ENCODE data around the gene C20orf202. TPM values are rescaled to one million over a fixed set of nuclear protein-coding genes. Genes with fewer than 3 reads are reported as not detected.

The C20orf202 gene
- 0.80 TPM for total RNA-seq

GRCh38 chr20:1202762-1203504 lies at the start of gene C20orf202:
C20orf202 (plus strand) TSS chr20:1203454; CDS start chr20:1203586, 132 bp downstream.
- intact Hi-C loops (cut with DNase I), result no loop called here
- ATAC-seq, result no peak
- no peak for DNase-seq (ENCODE audit: low spot score)

GRCh38 chr20:1154226-1154625 lies 49.0 kb upstream of the C20orf202 start:
- ATAC-seq (no peak), DNase-seq (ENCODE audit: low spot score) (no peak)
- intact Hi-C loops (cut with DNase I), result loop anchor here (10.0 kb wide), 1 partner anchor 611 kb away; no protein-coding TSS in a partner anchor

DNA sequence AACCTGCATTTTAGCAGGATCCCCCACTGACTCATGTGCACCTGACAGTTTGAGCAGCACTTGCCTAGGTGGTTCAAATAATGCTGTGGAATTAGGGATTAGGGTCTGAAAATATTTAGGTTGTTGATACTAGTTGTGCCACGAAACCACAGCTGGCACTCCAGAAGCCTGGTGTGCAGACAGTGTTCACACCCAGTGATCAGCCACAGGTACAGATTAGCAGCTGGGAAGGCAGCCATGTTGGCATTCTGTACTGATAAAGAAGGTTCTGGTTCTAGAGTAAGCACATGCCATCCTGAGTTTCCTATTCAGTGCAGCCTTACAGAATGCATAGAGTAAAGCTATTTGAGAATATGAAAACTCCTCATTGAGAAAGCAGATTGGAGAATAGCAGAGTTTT lies 48.6 kb upstream of the C20orf202 start:
- intact Hi-C loops (cut with DNase I), result loop anchor here (10.0 kb wide), 1 partner anchor 610 kb away; no protein-coding TSS in a partner anchor
- ATAC-seq, result no peak
- DNase-seq (ENCODE audit: low spot score), result no peak

DNA sequence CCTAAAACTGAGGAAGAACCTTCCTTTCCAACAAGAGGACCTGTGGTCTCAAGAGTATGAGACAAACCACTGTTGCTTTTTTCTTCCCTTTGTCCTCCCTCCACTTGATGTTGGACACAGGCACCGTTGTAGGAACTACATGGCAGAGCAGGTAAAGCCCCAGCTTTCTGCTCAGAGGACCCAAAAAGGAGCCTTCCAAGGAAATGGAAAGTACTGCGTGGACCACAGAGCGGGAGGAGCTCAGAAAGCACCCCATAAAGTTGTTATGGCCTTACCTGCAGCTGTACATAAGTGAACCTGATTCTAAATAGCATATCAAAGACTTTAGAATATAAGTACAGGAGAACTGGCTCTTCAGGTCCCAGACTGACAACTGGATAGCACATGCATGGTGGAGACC lies 47.9 kb upstream of the C20orf202 start:
- intact Hi-C loops (cut with DNase I), result loop anchor here (10.0 kb wide), 1 partner anchor 609 kb away; no protein-coding TSS in a partner anchor
- DNase-seq (ENCODE audit: low spot score), result no peak
- ATAC-seq, result no peak

DNA sequence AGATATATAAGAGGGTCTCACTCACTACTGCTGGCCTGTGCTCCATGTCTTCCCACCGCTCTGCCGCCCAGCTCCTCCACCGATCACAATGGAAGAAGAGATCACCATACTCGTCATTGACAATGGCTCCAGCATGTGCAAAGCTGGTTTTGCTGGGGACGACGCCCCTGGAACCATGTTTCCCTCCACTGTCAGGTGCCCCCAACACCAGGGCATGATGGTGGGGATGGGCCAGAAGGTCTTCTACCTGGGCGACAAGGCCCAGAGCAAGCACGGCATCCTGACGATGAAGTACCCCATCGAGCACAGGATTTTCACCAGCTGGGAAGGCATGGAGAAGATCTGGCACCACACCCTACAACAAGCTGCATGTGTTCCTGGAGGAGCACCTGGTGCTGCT lies 42.8 kb upstream of the C20orf202 start:
- no peak for ATAC-seq
- DNase-seq (ENCODE audit: low spot score), result no peak
- intact Hi-C loops (cut with DNase I), result no loop called here

DNA sequence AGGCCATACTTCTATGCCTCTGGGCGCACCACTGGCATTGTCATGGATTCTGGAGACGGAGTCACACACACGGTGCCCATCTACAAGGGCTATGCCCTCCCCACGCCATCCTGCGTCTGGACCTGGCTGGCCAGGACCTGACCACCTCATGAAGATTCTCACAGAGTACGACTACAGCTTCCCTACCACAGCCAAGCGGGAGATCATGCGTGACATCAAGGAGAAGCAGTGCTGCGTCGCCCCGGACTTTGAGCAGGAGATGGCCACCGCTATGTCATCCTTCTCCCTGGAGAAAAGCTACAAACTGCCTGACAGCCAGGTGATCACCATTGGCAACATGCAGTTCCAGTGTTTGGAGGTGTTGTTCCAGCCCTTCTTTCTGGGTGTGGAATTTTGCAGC lies 42.3 kb upstream of the C20orf202 start:
- DNase-seq (ENCODE audit: low spot score) (no peak), ATAC-seq (no peak)
- intact Hi-C loops (cut with DNase I), result no loop called here

DNA sequence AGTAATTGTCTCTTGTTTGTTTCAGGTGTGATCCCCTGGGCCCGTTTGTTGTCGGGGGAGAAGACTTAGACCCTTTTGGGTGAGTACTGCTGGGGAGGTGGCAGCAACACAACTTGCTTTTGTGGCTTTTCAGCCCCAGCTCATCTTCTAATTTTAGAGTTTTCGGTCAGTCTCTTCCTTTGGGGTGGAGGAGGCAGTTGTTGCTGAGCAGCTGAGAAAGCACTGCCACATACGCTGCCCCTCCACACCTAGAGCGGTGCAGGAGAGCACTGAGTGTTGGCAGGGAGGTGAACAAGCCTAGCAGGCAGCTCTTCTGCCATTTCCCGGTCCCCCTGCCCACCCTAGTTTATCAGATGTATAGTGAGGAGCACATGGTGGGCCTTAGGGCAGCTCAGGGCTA lies 40.1 kb upstream of the C20orf202 start:
- ATAC-seq (no peak), DNase-seq (ENCODE audit: low spot score) (no peak)
- intact Hi-C loops (cut with DNase I), result no loop called here

DNA sequence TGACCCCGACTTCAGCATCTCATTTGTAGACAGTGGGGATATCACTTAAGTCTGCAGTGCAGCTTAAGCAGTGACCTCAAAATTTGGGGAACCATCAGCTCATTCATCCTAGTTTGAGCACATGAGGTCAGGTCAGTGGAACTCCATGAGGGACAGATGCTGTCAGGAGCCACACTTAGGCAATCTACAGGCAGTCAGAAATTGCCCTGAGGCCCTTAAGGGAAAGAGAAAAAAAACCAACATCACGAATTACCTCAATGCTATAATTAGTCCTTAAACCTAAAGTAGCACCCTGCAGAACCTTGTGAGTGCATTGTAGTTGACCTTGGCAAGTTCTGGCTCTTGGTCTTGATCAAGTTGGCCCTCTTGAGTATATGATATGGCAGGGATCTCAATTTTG lies 39.6 kb upstream of the C20orf202 start:
- ATAC-seq (no peak), DNase-seq (ENCODE audit: low spot score) (no peak)
- intact Hi-C loops (cut with DNase I), result no loop called here

- DNase-seq (ENCODE audit: low spot score), result no peak
- no peak for ATAC-seq
- intact Hi-C loops (cut with DNase I), result no loop called here
Measured at GRCh38 chr20:1164871-1165270, 38.4 kb upstream of the C20orf202 start.

GRCh38 chr20:1165521-1165920 lies 37.7 kb upstream of the C20orf202 start:
- intact Hi-C loops (cut with DNase I), result no loop called here
- ATAC-seq, result no peak

DNA sequence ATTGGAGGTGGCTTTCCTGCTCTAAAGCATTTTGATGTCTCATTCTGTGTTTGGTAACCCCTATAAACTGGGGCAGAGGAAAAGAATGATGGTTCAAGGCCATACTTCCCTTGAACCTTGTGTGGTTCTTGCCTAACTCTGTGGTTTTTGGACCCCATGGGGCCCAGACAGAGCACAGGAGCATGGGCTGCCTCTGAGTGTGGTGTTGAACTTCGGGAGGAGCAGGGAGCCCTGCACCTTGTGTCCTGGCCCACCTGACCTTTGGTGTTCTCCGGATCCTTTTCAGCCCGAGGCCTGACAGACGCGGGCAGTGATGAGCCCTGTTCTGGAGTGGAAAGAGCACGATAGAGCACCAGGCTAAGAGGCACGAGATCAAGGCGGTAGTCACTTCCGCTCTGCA lies 37.3 kb upstream of the C20orf202 start:
- ATAC-seq (no peak), DNase-seq (ENCODE audit: low spot score) (no peak)
- intact Hi-C loops (cut with DNase I), result no loop called here

More at GRCh38 chr20:1165521-1165920, 37.7 kb upstream of the C20orf202 start:
- no peak for DNase-seq (ENCODE audit: low spot score)

GRCh38 chr20:1166948-1167720 lies 36.1 kb upstream of the C20orf202 start:
- intact Hi-C loops (cut with DNase I), result no loop called here
- DNase-seq (ENCODE audit: low spot score), result no peak
- ATAC-seq, result no peak

DNA sequence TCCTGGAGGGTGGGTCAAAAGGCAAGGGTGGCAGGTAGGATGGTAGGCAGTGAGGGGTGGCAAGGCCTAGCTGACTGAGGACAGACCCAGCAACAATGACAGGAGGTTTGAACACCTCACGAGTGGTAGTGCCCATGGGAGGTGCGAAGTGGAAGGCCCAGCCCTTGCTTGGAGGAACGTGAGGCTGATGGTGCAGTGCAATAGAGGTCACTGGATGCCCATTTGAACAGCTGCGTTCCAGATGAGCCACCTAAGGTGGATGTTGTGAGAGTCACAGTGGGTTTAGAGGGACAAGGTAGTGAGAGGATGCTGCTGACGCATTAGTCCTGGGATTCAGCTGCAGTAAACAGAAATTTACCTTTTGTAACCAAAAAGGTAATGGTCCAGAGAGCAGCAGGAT lies 34.0 kb upstream of the C20orf202 start:
- intact Hi-C loops (cut with DNase I), result no loop called here
- DNase-seq (ENCODE audit: low spot score) (no peak), ATAC-seq (no peak)

DNA sequence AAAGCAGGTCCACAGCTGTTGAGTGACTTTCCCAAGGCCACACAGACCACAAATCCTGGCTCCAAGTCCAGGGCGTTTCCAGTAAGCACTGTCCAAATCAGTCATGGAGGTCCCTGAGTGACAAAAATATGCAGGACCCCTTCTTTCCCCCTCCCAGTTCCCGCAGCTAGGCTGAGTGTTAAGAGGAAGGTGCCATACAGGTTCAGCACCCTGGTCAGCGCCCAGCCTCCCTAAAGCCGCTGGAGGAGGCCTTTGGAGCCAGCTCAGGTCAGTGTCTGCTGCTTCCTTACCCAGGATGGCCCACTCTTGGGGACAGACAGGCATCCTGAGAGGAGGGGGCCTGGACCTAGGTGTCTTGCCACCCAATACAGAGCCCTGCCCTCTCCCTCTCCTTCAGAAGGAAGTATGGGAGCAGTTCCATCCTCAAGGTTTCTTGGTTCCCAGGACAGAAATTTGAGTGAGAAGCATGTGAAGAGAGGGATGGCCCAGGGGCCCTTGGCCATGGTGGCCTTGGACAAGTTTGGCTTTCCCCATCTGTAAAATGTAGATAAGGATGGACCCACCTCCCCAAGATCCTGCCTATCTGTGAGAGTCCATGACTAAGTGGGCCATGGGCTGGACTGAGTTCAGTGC lies 31.7 kb upstream of the C20orf202 start:
- DNase-seq (ENCODE audit: low spot score), result no peak
- no peak for ATAC-seq
- intact Hi-C loops (cut with DNase I), result no loop called here

GRCh38 chr20:1173698-1174097 lies 29.6 kb upstream of the C20orf202 start:
- DNase-seq (ENCODE audit: low spot score) (no peak), ATAC-seq (no peak)
- intact Hi-C loops (cut with DNase I), result no loop called here

- no peak for DNase-seq (ENCODE audit: low spot score)
- intact Hi-C loops (cut with DNase I), result no loop called here
- no peak for ATAC-seq
Measured at GRCh38 chr20:1174787-1175186, 28.5 kb upstream of the C20orf202 start.

- DNase-seq (ENCODE audit: low spot score) (no peak), ATAC-seq (no peak)
- intact Hi-C loops (cut with DNase I), result no loop called here
Measured at GRCh38 chr20:1177680-1178079, 25.6 kb upstream of the C20orf202 start.

- ATAC-seq (no peak), DNase-seq (ENCODE audit: low spot score) (no peak)
- intact Hi-C loops (cut with DNase I), result no loop called here
Measured at GRCh38 chr20:1178103-1178502, 25.2 kb upstream of the C20orf202 start.

DNA sequence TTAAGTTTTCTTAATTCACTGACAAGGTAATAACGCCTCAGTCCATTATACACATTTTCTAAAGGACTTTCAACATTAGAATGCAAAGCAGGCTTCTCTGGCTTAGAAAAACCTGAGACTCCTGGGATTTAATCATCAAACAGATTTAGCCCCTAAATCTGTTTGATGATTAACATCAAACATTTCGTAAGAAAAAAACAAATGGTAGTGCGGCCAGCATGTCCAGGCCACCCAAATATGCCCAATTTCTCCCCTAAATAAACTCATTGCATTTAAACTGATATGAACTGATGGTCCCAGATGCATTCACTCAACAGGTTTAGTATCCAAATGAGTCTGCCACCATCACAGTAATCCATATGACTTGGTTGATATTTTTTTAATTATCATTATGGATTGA lies 24.6 kb upstream of the C20orf202 start:
- ATAC-seq, result no peak
- intact Hi-C loops (cut with DNase I), result no loop called here
- DNase-seq (ENCODE audit: low spot score), result no peak

DNA sequence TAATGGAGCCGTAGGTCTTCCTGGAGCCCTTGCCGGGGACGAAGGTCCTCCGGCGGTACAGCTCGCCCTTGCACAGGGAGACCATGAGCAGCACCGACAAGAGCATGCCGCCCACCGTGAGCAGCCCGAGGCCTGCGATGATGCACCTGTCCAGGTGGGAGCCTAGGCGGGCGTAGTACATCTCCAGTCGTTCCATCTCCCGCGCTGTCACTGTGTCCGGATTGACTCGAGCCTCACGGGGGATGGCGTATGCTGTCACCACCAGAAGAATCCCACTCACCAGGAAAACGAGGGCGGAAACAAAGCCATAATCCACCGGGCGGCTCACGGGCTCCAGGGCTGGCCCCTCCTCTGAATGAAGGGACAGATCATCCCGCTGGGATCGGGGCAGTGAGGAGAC lies 22.3 kb upstream of the C20orf202 start:
- ATAC-seq (no peak), DNase-seq (ENCODE audit: low spot score) (no peak)
- intact Hi-C loops (cut with DNase I), result loop anchor here (10.0 kb wide), 1 partner anchor 206 kb away; no protein-coding TSS in a partner anchor
